ENCODE measurements around the gene CSTPP1.

Gene CSTPP1

DNA sequence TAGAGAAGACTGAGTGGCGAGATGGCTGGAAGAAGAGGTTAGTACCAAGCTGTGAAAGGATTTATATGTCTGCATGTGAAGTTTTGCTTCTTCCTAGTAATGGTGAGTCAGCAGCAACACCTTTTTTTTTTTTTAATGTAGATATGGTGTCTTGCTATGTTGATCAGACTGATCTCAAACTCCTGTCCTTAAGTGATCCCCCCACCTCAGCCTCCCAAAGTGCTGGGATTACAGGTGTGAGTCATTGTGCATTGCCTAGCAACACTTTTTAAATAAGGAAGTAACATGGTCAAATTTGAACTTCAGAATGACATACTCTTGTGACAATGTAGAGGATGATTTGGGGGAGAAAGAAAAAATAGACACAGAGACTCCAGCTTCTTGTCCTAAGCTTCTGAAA is 6.5 kb upstream of the CSTPP1 start:
- in situ Hi-C loops (cut with MboI; ENCODE audit: low pct_unique_long_range_greater_than_20kb, low sequenced_read_pairs, unreplicated experiment), result no loop called here
- no peak for DNase-seq (ENCODE audit: low spot score)
- TF ChIP-seq, protein P1, sequence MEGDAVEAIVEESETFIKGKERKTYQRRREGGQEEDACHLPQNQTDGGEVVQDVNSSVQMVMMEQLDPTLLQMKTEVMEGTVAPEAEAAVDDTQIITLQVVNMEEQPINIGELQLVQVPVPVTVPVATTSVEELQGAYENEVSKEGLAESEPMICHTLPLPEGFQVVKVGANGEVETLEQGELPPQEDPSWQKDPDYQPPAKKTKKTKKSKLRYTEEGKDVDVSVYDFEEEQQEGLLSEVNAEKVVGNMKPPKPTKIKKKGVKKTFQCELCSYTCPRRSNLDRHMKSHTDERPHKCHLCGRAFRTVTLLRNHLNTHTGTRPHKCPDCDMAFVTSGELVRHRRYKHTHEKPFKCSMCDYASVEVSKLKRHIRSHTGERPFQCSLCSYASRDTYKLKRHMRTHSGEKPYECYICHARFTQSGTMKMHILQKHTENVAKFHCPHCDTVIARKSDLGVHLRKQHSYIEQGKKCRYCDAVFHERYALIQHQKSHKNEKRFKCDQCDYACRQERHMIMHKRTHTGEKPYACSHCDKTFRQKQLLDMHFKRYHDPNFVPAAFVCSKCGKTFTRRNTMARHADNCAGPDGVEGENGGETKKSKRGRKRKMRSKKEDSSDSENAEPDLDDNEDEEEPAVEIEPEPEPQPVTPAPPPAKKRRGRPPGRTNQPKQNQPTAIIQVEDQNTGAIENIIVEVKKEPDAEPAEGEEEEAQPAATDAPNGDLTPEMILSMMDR (IDR thresholded peaks at IDR 0.05; ENCODE audit: extremely low read depth, insufficient read depth, missing control alignments), result no peak

DNA sequence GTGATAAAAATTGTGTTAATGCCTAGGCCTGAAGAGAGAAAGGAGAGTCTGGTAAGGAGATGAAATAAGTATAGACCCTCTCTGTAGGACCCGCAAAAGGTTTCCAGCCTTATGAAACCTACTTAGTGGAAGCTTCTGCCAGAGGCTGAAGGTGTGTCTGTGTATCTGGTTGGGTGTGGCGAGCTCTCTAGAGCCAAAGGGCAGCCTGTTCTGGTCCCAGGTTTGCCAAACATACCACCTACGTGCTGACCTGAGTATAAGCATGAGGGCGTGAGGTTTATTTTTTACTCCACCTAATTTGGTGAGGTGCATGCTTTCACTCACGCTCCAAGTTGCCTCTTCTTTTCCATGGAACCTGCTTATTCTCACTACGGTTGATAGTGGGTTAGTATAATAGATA is 5.6 kb downstream of the CSTPP1 start:
- TF ChIP-seq, protein P1 (IDR thresholded peaks at IDR 0.05; ENCODE audit: extremely low read depth, insufficient read depth, missing control alignments), result no peak
- DNase-seq (ENCODE audit: low spot score), result no peak
- in situ Hi-C loops (cut with MboI; ENCODE audit: low pct_unique_long_range_greater_than_20kb, low sequenced_read_pairs, unreplicated experiment), result no loop called here

DNA sequence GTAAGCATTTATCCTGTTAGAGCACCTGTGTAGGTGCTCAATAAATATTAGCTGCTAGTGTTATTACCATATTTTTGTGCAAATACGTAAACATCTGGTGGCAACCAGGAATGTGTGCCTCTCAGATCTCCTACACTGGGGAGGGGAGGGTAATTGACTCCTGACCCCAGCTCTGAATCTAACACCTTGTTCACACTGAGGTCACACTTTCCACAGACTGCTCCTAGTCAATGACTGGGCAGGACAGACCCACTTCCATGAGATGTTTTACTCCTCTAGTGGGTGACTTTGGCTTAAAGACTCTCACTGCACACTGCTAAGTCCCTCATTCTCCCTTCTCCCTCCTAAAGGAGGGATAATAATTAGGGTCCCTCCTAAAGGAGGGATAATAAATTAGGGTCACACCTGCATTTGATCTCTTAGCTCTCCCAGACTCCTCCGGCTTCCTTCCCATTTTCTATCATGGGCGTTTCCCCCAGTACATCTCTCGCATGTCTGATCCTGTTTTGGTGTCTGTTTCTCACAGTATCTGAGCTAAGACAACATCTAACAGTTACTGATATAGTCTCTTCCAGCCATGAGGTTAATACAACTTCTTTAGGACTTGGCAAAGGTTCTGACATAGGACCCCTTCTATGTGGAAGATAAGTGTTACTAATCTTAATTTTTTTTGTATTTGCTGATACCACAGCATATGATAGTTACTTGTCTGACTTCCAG is 8.0 kb downstream of the CSTPP1 start:
- in situ Hi-C loops (cut with MboI; ENCODE audit: low pct_unique_long_range_greater_than_20kb, low sequenced_read_pairs, unreplicated experiment), result no loop called here
- TF ChIP-seq, protein P1 (IDR thresholded peaks at IDR 0.05; ENCODE audit: extremely low read depth, insufficient read depth, missing control alignments), result no peak
- DNase-seq (ENCODE audit: low spot score), result no peak

DNA sequence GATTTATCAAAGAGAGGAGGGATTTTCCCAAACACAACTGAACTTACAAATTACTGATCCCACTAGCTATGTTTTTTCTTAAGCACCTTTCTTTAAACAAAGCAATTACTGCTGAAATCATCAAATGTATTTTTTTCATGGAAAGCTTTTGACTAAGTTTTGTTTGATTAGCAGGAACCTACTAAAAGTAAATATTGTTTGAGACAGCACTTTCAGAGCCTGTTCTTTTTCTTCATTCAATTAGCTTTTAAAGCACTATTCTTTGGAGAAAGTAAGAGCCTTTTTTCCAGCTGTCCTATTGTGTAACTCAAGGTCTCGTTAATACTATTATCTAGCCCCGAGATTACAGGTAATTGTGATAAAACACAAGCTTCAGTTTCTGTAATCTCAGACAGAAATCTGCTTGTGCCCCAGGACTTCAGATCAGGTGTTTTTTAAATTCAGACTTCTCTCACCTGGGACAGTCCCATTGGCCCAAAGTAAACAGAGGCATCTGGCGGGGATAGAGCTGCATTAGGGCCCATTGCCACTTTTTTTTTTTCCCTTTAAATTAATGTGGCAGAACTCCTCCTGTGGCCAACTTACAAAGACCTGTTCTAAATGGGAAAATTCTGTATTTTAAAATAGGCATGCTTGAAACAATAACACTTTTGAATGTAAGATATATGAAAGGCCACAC is 11.0 kb downstream of the CSTPP1 start:
- TF ChIP-seq, protein P1 (IDR thresholded peaks at IDR 0.05; ENCODE audit: extremely low read depth, insufficient read depth, missing control alignments), result no peak
- in situ Hi-C loops (cut with MboI; ENCODE audit: low pct_unique_long_range_greater_than_20kb, low sequenced_read_pairs, unreplicated experiment), result no loop called here
- DNase-seq (ENCODE audit: low spot score), result no peak

DNA sequence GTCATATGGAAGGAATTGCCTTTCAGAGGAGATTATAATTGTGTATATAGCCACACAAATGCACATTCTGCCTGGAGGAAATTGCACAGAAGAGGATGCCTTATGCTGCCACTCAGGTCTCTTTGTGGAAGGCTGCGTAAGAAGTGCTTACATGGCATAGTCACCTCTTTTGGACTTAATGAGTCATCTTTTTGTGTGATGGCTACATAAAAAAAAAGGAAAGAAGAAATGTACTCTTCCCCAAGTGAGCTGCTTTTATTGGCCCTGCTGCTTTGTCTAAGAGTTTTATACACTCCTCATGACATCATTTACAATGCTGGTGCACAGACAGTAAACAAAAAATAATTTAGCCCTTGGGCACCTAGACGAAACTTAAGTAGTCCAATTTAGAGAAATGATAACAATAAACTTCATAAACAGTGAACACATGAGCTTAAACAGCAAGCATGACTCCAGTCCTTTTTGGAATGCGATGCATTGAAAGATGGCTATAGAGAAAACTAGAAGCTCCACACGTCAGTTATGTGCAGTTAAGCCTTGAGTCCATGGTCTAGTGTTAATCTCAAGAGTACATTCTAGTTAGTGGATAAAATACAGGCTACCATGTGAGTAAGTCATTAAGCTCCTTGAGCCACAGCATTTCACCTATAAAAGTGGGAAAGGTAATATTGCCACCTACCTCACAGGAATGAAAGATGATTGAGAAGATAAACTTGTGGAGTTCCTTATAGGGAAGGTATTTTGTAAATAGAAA is 12.0 kb downstream of the CSTPP1 start:
- TF ChIP-seq, protein P1 (IDR thresholded peaks at IDR 0.05; ENCODE audit: extremely low read depth, insufficient read depth, missing control alignments), result no peak

DNA sequence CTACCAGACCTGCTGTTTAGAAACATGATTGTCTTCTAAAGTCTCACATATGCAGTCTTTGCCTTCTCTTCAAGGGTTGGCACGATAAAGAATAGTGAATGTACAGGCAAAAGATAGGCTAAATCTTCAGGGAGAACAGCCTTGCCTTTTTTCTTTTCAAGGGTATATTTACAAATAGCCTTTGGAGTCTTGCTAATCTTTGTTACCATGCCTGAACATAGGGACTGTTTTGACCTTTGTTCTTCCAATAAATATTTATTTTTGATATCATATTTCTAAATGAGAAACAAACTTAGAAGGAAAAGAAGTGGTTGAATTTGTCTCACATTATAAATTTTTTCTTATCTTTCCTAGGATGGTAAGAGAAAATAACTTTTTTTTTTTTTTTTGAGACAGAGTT is 12.7 kb downstream of the CSTPP1 start:
- TF ChIP-seq, protein P1 (IDR thresholded peaks at IDR 0.05; ENCODE audit: extremely low read depth, insufficient read depth, missing control alignments), result no peak
- in situ Hi-C loops (cut with MboI; ENCODE audit: low pct_unique_long_range_greater_than_20kb, low sequenced_read_pairs, unreplicated experiment), result no loop called here
- DNase-seq (ENCODE audit: low spot score), result no peak

More for the DNA sequence above, 12.0 kb downstream of the CSTPP1 start:
- DNase-seq (ENCODE audit: low spot score), result no peak
- in situ Hi-C loops (cut with MboI; ENCODE audit: low pct_unique_long_range_greater_than_20kb, low sequenced_read_pairs, unreplicated experiment), result no loop called here

Data from GM13977 (cell line).